ENCODE results near the gene TMEM170B. TPM values are rescaled to one million over a fixed set of nuclear protein-coding genes. Genes with fewer than 3 reads are reported as not detected.

The TMEM170B gene
- total RNA-seq, 4 donors from 2014 or later = 5.5 to 22.0 (median 12.3) TPM

DNA sequence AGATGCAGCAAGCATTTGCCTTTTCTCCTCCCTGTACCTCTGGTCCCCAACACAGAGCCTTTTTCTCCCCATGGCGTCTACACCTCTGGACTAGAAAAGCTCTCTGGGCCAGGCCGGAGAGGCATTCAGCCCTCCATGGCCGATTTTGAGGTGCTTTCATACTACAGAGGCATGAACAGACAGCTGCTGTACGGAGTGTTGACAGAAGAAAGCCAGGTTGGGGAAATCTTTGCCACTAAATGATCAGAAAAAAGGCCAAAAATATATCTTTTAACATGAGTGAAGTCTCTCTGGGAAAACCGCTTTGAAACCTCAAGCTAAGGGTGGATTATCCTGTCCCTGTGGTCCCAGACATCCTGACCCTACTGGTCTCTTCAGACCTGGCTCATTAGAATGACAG is 94.0 kb downstream of the TMEM170B start:
- TF ChIP-seq, protein P1, sequence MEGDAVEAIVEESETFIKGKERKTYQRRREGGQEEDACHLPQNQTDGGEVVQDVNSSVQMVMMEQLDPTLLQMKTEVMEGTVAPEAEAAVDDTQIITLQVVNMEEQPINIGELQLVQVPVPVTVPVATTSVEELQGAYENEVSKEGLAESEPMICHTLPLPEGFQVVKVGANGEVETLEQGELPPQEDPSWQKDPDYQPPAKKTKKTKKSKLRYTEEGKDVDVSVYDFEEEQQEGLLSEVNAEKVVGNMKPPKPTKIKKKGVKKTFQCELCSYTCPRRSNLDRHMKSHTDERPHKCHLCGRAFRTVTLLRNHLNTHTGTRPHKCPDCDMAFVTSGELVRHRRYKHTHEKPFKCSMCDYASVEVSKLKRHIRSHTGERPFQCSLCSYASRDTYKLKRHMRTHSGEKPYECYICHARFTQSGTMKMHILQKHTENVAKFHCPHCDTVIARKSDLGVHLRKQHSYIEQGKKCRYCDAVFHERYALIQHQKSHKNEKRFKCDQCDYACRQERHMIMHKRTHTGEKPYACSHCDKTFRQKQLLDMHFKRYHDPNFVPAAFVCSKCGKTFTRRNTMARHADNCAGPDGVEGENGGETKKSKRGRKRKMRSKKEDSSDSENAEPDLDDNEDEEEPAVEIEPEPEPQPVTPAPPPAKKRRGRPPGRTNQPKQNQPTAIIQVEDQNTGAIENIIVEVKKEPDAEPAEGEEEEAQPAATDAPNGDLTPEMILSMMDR (IDR thresholded peaks at IDR 0.05 in 4 of 5, conservative IDR thresholded peaks at IDR 0.05 in 1 of 5) = no peak
- no peak for TF ChIP-seq POLR2A (IDR thresholded peaks at IDR 0.05)
- Histone ChIP-seq H3K27ac (no peak overlapping the region), H3K27me3 (no peaks in the 10 kb centered on the region), H3K36me3 (no peaks in the 10 kb centered on the region), H3K4me1 (no peaks in the 10 kb centered on the region), H3K4me3 (no peak overlapping the region), H3K9me3 (no peaks in the 10 kb centered on the region)
- intact Hi-C loops (cut with DNase I; ENCODE audit: low total_unique reads) (no loop called here), in situ Hi-C loops (cut with MboI; ENCODE audit: low sequenced_read_pairs in 4 of 4) (no loop called here)
- no peak for ATAC-seq
- no peak for DNase-seq

DNA sequence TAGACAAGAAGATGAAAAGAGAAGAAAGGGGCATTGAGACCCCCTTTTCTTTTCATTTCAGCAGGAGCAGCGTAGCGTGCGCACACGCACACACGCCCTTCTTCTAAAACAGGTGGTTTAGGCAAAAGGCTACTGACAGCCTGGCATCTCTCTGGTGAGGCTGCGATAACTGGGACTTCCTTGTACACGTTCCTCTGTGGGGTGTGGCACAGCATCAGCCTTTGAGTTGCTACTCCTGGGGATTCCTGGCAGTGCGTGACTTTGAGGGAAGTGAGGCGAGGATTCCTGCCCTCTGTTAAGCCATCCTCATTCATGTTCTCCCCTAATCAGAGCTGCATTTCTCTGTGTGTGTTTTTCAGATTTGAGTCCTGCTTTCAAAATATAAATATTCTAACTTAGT is 94.7 kb downstream of the TMEM170B start:
- Histone ChIP-seq H3K36me3 (no peaks in the 10 kb centered on the region), H3K27ac (no peak overlapping the region), H3K27me3 (no peaks in the 10 kb centered on the region), H3K9me3 (no peaks in the 10 kb centered on the region), H3K4me1 (no peaks in the 10 kb centered on the region), H3K4me3 (no peak overlapping the region)
- ATAC-seq (no peak), DNase-seq (no peak)
- no peak for TF ChIP-seq POLR2A (IDR thresholded peaks at IDR 0.05)
- TF ChIP-seq, protein P1 (IDR thresholded peaks at IDR 0.05 in 4 of 5, conservative IDR thresholded peaks at IDR 0.05 in 1 of 5) = no peak
- in situ Hi-C loops (cut with MboI; ENCODE audit: low sequenced_read_pairs in 4 of 4) = no loop called here
- intact Hi-C loops (cut with DNase I; ENCODE audit: low total_unique reads) = no loop called here

- Histone ChIP-seq H3K4me3 (no peak overlapping the region), H3K4me1 (no peaks in the 10 kb centered on the region), H3K36me3 (no peaks in the 10 kb centered on the region), H3K27me3 (no peaks in the 10 kb centered on the region), H3K9me3 (no peaks in the 10 kb centered on the region), H3K27ac (no peak overlapping the region)
- intact Hi-C loops (cut with DNase I; ENCODE audit: low total_unique reads) (no loop called here), in situ Hi-C loops (cut with MboI; ENCODE audit: low sequenced_read_pairs in 4 of 4) (no loop called here)
- ATAC-seq = no peak
- no peak for DNase-seq
- TF ChIP-seq, protein P1 (IDR thresholded peaks at IDR 0.05 in 4 of 5, conservative IDR thresholded peaks at IDR 0.05 in 1 of 5) = no peak
- no peak for TF ChIP-seq POLR2A (IDR thresholded peaks at IDR 0.05)
These were observed 95.4 kb downstream of the TMEM170B start for GRCh38 chr6:11632795-11633511.

Other genes starting within 250 kb of the TMEM170B start
- gene ADTRP, start 241.1 kb downstream of the TMEM170B start, total RNA-seq = under 1 TPM in 2 of 4 donors, not detected in 2; 0.31 to 0.73 TPM

Data from gastrocnemius medialis (tissue), 4 donors.